Endothelial cell of umbilical vein (primary cell): Measurements from ENCODE around the gene IL16. TPM values are rescaled to one million over a fixed set of nuclear protein-coding genes. Genes with fewer than 3 reads are reported as not detected.

Experiments
- BruUV-seq: library from RNA; stranded (reverse); fragments of 400-500 nt; replicated peaks from 2 replicates; lab custom pipeline; 2021; lab: Mats Ljungman, UMichigan
- CTCF ChIA-PET: fragments of 300-600, 350-600 bp; sonication (Branson Sonifier 250); formaldehyde crosslinking; loops from one replicate; lab custom pipeline; 2021; ENCODE audit warnings: antibody characterized with exemption, inconsistent platforms; lab: Charles Lee
- POLR2A ChIA-PET: fragments of 300-600, 350-600 bp; sonication (Branson Sonifier 250); formaldehyde crosslinking; loops from one replicate; lab custom pipeline; 2021; ENCODE audit warnings: antibody characterized with exemption, inconsistent platforms; lab: Charles Lee
- DNase-seq: peaks from one replicate; pipeline ENCODE4 v3.0.0-alpha.2; 2011; ENCODE audit warnings: low read depth, low spot score
- FAIRE-seq: peaks from 2 replicates; lab custom pipeline; 2011; peaks lifted over from hg19 to GRCh38; lab: Jason Lieb, UNC
- H2AFZ ChIP-seq: 2 replicates; pipeline ENCODE4 v1.6.0; 2012; ENCODE audit warnings: low read depth, low read length, control low read depth, inconsistent platforms
- H3K27ac ChIP-seq: 2 replicates; pipeline ENCODE4 v1.5.1; 2011; ENCODE audit warnings: low read depth, mild to moderate bottlenecking, control low read depth, low read length, moderate library complexity; ENCODE audit not compliant: insufficient read depth
- H3K27me3 ChIP-seq, 2 experiments: 2 replicates each; pipeline versions ENCODE4 v1.6.0 to v1.6.1; 2011; ENCODE audit warnings: low read length in 2 of 2, mixed read lengths in 1 of 2; ENCODE audit not compliant: control insufficient read depth in 2 of 2, insufficient read depth in 2 of 2
- H3K36me3 ChIP-seq, 2 experiments: 2 replicates in 1 of 2; 3 replicates in 1 of 2; pipeline ENCODE4 v1.5.1; 2011; ENCODE audit warnings: low read length in 2 of 2, mild to moderate bottlenecking in 1 of 2, moderate library complexity in 1 of 2; ENCODE audit not compliant: control insufficient read depth in 2 of 2, insufficient read depth in 2 of 2; ENCODE audit errors: extremely low read depth in 1 of 2
- H3K4me1 ChIP-seq: 3 replicates; pipeline ENCODE4 v1.5.1; 2011; ENCODE audit warnings: mild to moderate bottlenecking, low read length; ENCODE audit not compliant: control insufficient read depth, insufficient read depth; ENCODE audit errors: extremely low read depth
- H3K4me2 ChIP-seq: 2 replicates; pipeline ENCODE4 v1.6.1; 2011; ENCODE audit warnings: low read length, control low read depth, mixed read lengths; ENCODE audit not compliant: insufficient read depth
- H3K4me3 ChIP-seq, 3 experiments: fragments of 200-600 bp in 1 of 3; sonication (generic), shearing (Covaris generic) in 1 of 3; replicated peaks in 1 of 3; 2 replicates each; pipeline ENCODE4 v1.5.1; 2011 to 2016; ENCODE audit warnings: control low read depth in 3 of 3, low read length in 3 of 3, mild to moderate bottlenecking in 2 of 3, inconsistent platforms in 1 of 3, low read depth in 1 of 3, moderate library complexity in 1 of 3; ENCODE audit not compliant: insufficient read depth in 1 of 3
- H3K79me2 ChIP-seq: 2 replicates; pipeline ENCODE4 v1.6.0; 2012; ENCODE audit warnings: low read length, inconsistent platforms; ENCODE audit not compliant: control insufficient read depth, insufficient read depth
- H3K9ac ChIP-seq: replicated peaks from 2 replicates; pipeline ENCODE3; 2011; ENCODE audit warnings: low read length, control low read depth; ENCODE audit not compliant: insufficient read depth; ENCODE audit errors: extremely low read depth
- H3K9me1 ChIP-seq: replicated peaks from 3 replicates; pipeline ENCODE4 v1.6.0; 2011; ENCODE audit warnings: mild to moderate bottlenecking, low read length; ENCODE audit not compliant: control insufficient read depth, insufficient read depth; ENCODE audit errors: extremely low read depth
- H3K9me3 ChIP-seq: replicated peaks from 2 replicates; pipeline ENCODE4 v1.5.1; 2012; ENCODE audit warnings: low read length, inconsistent platforms; ENCODE audit not compliant: control insufficient read depth, insufficient read depth
- H4K20me1 ChIP-seq: replicated peaks from 2 replicates; pipeline ENCODE3; 2011; ENCODE audit warnings: mild to moderate bottlenecking, low read length; ENCODE audit not compliant: control insufficient read depth, insufficient read depth; ENCODE audit errors: extremely low read depth
- CTCF ChIP-seq, 2 donors: IDR thresholded peaks; 1 replicate in 1 of 2; 2 replicates in 1 of 2; pipeline ENCODE4 v1.5.1; 2011; ENCODE audit warnings: low read length in 2 of 2, mild to moderate bottlenecking in 2 of 2, moderate library complexity in 2 of 2, control low read depth in 1 of 2, inconsistent platforms in 1 of 2, low read depth in 1 of 2; ENCODE audit not compliant: insufficient read depth in 1 of 2; ENCODE audit errors: extremely low read depth in 1 of 2
- EZH2 ChIP-seq: IDR thresholded peaks from 2 replicates; pipeline ENCODE4 v1.6.1; 2012; ENCODE audit warnings: borderline replicate concordance, low read depth, mild to moderate bottlenecking, moderate library complexity, low read length, inconsistent platforms; ENCODE audit not compliant: severe bottlenecking
- FOS ChIP-seq: IDR thresholded peaks from 2 replicates; pipeline ENCODE4 v1.6.1; 2011; ENCODE audit warnings: mild to moderate bottlenecking, low read length, moderate library complexity, borderline replicate concordance; ENCODE audit not compliant: insufficient read depth
- GATA2 ChIP-seq: IDR thresholded peaks from 2 replicates; pipeline ENCODE4 v1.7.0; 2011; ENCODE audit warnings: low read depth, mild to moderate bottlenecking, moderate library complexity, mixed read lengths, low read length; ENCODE audit not compliant: insufficient read length, insufficient read depth
- JUN ChIP-seq: IDR thresholded peaks from 2 replicates; pipeline ENCODE4 v1.6.1; 2011; ENCODE audit warnings: borderline replicate concordance, low read depth; ENCODE audit not compliant: insufficient read length, insufficient read depth
- MAX ChIP-seq: IDR thresholded peaks from 2 replicates; pipeline ENCODE4 v1.6.1; 2011; ENCODE audit not compliant: insufficient read depth, insufficient read length
- MYC ChIP-seq: IDR thresholded peaks from one replicate; pipeline ENCODE4 v1.6.1; 2011; ENCODE audit warnings: mild to moderate bottlenecking, low read depth, low read length
- POLR2A ChIP-seq: IDR thresholded peaks from 2 replicates; pipeline ENCODE4 v1.6.1; 2012; ENCODE audit warnings: low read depth, mild to moderate bottlenecking, control low read depth, low read length
- POLR2AphosphoS5 ChIP-seq: IDR thresholded peaks from 2 replicates; pipeline ENCODE4 v1.6.1; 2012; ENCODE audit warnings: low read depth, mild to moderate bottlenecking, control low read depth, low read length, moderate library complexity; ENCODE audit not compliant: insufficient read depth
- dilution Hi-C: fragments of 300-500 bp; cut with MboI; formaldehyde crosslinking; loops from one replicate; pipeline ENCODE4 v1.15.0; 2019; ENCODE audit warnings: low sequenced_read_pairs; ENCODE audit not compliant: extremely low pct_ligation_motif_present
- intact Hi-C: fragments of 100-400 bp; cut with micrococcal nuclease; formaldehyde crosslinking; loops from one replicate; pipeline ENCODE4 v1.10.0; 2022
- polyA plus RNA-seq, 4 experiments: library from polyadenylated mRNA; depleted of rRNA in 3 of 4; stranded (reverse) in 3 of 4; unstranded in 1 of 4; fragments of >200 nt; gene quantifications; 2 replicates each; pipeline versions ENCODE4 v1.2.1 to v1.2.3, GENCODE V29; 2011 to 2012; ENCODE audit warnings: missing spikeins in 1 of 4
- total RNA-seq: library from RNA; stranded (reverse); gene quantifications from 2 replicates; pipeline ENCODE4 v1.2.3, GENCODE V29; 2021

IL16 gene
- total and polyA plus RNA-seq, 2 donors (not counting 3 experiments of a cell fraction or from before 2014, with no cell fraction given) = 0.29 to 2.1 TPM

DNA sequence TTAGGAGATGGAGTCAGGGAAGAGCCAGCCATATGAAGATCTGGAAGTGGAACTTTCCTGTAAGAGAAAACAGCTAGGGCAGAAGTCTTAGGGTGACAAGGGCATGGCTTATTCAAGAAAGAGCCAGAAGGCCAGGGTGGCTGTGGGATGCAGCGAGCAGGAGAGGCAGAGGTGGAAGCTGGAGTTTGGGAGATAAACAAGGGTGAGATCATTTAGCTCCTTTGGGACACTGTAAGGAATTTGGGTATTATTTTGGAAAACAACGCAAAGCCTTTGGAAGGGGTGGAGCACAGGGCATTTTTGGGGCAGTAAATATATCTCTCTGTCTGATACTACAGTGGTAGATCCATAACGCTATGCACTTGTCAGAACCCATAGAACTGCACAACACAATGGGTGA, 5.0 kb upstream of the IL16 start:
- H3K4me2 ChIP-seq = no peak overlapping the region
- ChIA-PET CTCF (interaction anchor here (0.9 to 2.1 kb wide), 4 partner anchors 14 to 74 kb away, joined by 3 to 6 read pairs (median 4); no protein-coding TSS in a partner anchor), POLR2A (no interaction called here)
- H3K27me3 ChIP-seq = no peaks in the 10 kb centered on the region
- H3K79me2 ChIP-seq = no peaks in the 10 kb centered on the region
- no peak overlapping the region for H3K9ac ChIP-seq
- no peaks in the 10 kb centered on the region for H3K36me3 ChIP-seq
- intact Hi-C loops = no loop called here
- no peak for FAIRE-seq
- no peaks in the 10 kb centered on the region for H3K9me1 ChIP-seq
- BruUV-seq = no TSS peak
- H3K9me3 ChIP-seq = no peaks in the 10 kb centered on the region
- dilution Hi-C loops = no loop called here
- no peak overlapping the region for H3K4me3 ChIP-seq
- no peak for DNase-seq
- no peak overlapping the region for H3K27ac ChIP-seq
- H2AFZ ChIP-seq = no peak overlapping the region
- no peak for TF ChIP-seq CTCF (IDR thresholded peaks at IDR 0.05; ENCODE audit: extremely low read depth in 1 of 2, insufficient read depth in 1 of 2, low read depth in 1 of 2, low read length in 2 of 2)
- no peaks in the 10 kb centered on the region for H4K20me1 ChIP-seq
- H3K4me1 ChIP-seq = no peaks in the 10 kb centered on the region

DNA sequence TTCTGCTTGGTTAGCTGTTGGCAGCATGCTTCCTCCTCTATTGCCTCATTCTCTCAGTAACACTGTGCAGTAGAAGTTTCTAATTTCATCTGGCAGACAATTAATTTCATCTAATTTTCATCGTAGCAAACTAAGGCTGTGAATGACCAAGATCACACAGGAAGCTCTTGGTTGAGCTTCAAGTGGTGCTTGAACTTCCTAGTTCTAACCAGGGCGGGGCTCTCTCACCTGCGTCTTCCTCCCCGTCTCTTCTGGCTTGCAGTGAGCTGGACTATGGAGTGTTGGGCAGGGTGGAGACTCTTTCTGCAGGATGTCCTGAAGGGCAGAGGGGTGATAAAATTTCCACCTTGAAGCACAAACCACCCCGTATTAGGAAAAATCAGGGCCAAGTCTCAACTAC, 2.0 kb upstream of the IL16 start:
- Histone ChIP-seq H3K27me3 (no peaks in the 10 kb centered on the region), H3K27ac (no peak overlapping the region), H3K9ac (no peak overlapping the region), H2AFZ (no peak overlapping the region), H3K4me1 (no peaks in the 10 kb centered on the region), H3K9me3 (no peaks in the 10 kb centered on the region), H3K79me2 (no peaks in the 10 kb centered on the region), H4K20me1 (no peaks in the 10 kb centered on the region), H3K4me2 (no peak overlapping the region), H3K4me3 (no peak overlapping the region), H3K36me3 (no peaks in the 10 kb centered on the region), H3K9me1 (no peaks in the 10 kb centered on the region)
- intact Hi-C loops (no loop called here), dilution Hi-C loops (no loop called here)
- BruUV-seq = no TSS peak
- FAIRE-seq = no peak
- no peak for TF ChIP-seq EZH2
- no peak for TF ChIP-seq POLR2A
- no peak for TF ChIP-seq JUN
- no peak for TF ChIP-seq FOS
- no peak for TF ChIP-seq MYC
- TF ChIP-seq POLR2AphosphoS5 = no peak
- no peak for TF ChIP-seq CTCF (IDR thresholded peaks at IDR 0.05; ENCODE audit: extremely low read depth in 1 of 2, insufficient read depth in 1 of 2, low read depth in 1 of 2, low read length in 2 of 2)
- no peak for TF ChIP-seq GATA2
- TF ChIP-seq MAX = no peak
- DNase-seq = no peak
- ChIA-PET POLR2A (no interaction called here), CTCF (no interaction called here)
